ENCODE results near the gene SLC66A2. TPM values are rescaled to one million over a fixed set of nuclear protein-coding genes. Genes with fewer than 3 reads are reported as not detected.

SLC66A2 gene
- total and polyA plus RNA-seq, 8 donors: 18.1 to 148 (median 24.4) TPM

GRCh38 chr18:79945118-79946042 is 6.1 kb downstream of the SLC66A2 start:
- Histone ChIP-seq H3K4me3 (no peak overlapping the region), H3K4me1 (peaks cover 47 to 92% (median 80%) of the 10 kb centered on the region in 4 donors), H3K9me3 (no peaks in the 10 kb centered on the region), H3K27me3 (no peaks in the 10 kb centered on the region), H3K27ac (peak overlapping the region in 1 of 5 donors; percentile 35), H3K36me3 (peaks cover 8 to 51% (median 41%) of the 10 kb centered on the region in 4 donors)
- WGBS, 5 donors: 77 to 87% (median 80%) methylated on average over 14 to 17 of the region's 17 CpGs
- intact Hi-C loops (cut with DNase I; ENCODE audit: low total_unique reads): loop anchor here (10.0 kb wide), 1 partner anchor 89 kb away; the partner anchor contains the start of gene RBFA
- no peak for TF ChIP-seq EP300 (IDR thresholded peaks at IDR 0.05)
- DNase-seq: peak in 1 of 2 donors; percentile 20

GRCh38 chr18:79944746-79945117 is 6.7 kb downstream of the SLC66A2 start:
- no peaks in the 10 kb centered on the region for H3K27me3 ChIP-seq
- no peak overlapping the region for H3K4me3 ChIP-seq
- H3K36me3 ChIP-seq: peaks cover 14 to 57% (median 47%) of the 10 kb centered on the region in 4 donors
- H3K4me1 ChIP-seq: peaks cover 41 to 85% (median 74%) of the 10 kb centered on the region in 4 donors
- no peaks in the 10 kb centered on the region for H3K9me3 ChIP-seq
- intact Hi-C loops (cut with DNase I; ENCODE audit: low total_unique reads): loop anchor here (10.0 kb wide), 1 partner anchor 90 kb away; the partner anchor contains the start of gene RBFA
- WGBS, 5 donors: 79 to 86% (median 83%) methylated on average over 3 of the region's 3 CpGs
- TF ChIP-seq POLR2AphosphoS5 (IDR thresholded peaks at IDR 0.05) (no peak), EP300 (IDR thresholded peaks at IDR 0.05) (no peak), POLR2A (IDR thresholded peaks at IDR 0.05) (no peak)
- TF ChIP-seq, protein P1, sequence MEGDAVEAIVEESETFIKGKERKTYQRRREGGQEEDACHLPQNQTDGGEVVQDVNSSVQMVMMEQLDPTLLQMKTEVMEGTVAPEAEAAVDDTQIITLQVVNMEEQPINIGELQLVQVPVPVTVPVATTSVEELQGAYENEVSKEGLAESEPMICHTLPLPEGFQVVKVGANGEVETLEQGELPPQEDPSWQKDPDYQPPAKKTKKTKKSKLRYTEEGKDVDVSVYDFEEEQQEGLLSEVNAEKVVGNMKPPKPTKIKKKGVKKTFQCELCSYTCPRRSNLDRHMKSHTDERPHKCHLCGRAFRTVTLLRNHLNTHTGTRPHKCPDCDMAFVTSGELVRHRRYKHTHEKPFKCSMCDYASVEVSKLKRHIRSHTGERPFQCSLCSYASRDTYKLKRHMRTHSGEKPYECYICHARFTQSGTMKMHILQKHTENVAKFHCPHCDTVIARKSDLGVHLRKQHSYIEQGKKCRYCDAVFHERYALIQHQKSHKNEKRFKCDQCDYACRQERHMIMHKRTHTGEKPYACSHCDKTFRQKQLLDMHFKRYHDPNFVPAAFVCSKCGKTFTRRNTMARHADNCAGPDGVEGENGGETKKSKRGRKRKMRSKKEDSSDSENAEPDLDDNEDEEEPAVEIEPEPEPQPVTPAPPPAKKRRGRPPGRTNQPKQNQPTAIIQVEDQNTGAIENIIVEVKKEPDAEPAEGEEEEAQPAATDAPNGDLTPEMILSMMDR (IDR thresholded peaks at IDR 0.05): no peak
- peak overlapping the region in 1 of 5 donors; percentile 35 for H3K27ac ChIP-seq
- peak in 1 of 2 donors; percentile 16 for DNase-seq

DNA sequence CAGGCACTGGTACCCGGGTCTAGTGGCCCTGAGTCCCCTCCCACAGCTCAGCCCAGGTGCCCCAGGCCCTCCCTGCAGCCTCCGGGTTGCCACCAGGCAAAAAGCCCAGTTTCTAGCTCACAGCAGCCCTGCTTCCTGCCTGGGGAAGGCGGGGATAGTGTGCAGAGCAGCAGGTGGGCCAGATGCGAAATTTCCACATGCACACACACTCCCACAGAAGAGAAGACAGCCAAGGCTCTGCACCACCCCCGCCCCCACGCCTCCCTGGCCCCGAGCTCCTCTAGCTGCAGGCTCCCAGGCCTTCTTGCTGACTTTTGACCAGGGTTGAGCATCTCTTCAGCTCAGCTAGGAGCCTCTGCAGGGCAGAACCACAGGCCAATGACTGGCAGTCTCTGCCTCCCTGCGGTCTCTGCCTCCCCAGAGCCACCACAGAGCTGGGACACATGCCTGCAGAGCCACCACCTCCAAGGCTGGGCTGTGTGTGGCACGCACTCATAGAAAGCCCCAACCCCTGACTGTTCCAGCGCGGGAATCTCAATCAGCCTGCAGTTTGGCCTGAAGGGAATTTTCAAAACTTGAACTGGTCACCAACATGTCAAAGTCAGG is 7.2 kb downstream of the SLC66A2 start:
- peaks cover 14 to 61% (median 50%) of the 10 kb centered on the region in 4 donors for H3K36me3 ChIP-seq
- 52 to 85% (median 59%) methylated on average over 5 to 11 of the region's 11 CpGs for WGBS, 5 donors
- H3K4me1 ChIP-seq: peaks cover 38 to 80% (median 69%) of the 10 kb centered on the region in 4 donors
- TF ChIP-seq POLR2AphosphoS5 (IDR thresholded peaks at IDR 0.05): no peak
- TF ChIP-seq, protein P1 (IDR thresholded peaks at IDR 0.05): no peak
- no peak for TF ChIP-seq POLR2A (IDR thresholded peaks at IDR 0.05)
- TF ChIP-seq EP300 (IDR thresholded peaks at IDR 0.05): no peak
- no peaks in the 10 kb centered on the region for H3K27me3 ChIP-seq
- H3K27ac ChIP-seq: peak overlapping the region in 1 of 5 donors; percentile 35
- H3K9me3 ChIP-seq: no peaks in the 10 kb centered on the region
- intact Hi-C loops (cut with DNase I; ENCODE audit: low total_unique reads): loop anchor here (10.0 kb wide), 1 partner anchor 91 kb away; the partner anchor contains the start of gene RBFA
- DNase-seq: peak; percentile 57 to 64
- H3K4me3 ChIP-seq: no peak overlapping the region

GRCh38 chr18:79943608-79944125 is 7.8 kb downstream of the SLC66A2 start:
- Histone ChIP-seq H3K4me3 (no peak overlapping the region), H3K27me3 (no peaks in the 10 kb centered on the region), H3K36me3 (peaks cover 14 to 60% (median 48%) of the 10 kb centered on the region in 4 donors), H3K4me1 (peaks cover 32 to 75% (median 63%) of the 10 kb centered on the region in 4 donors), H3K9me3 (no peaks in the 10 kb centered on the region), H3K27ac (peak overlapping the region in 2 of 5 donors; percentile 28 to 35)
- intact Hi-C loops (cut with DNase I; ENCODE audit: low total_unique reads): loop anchor here (10.0 kb wide), 1 partner anchor 91 kb away; the partner anchor contains the start of gene RBFA
- DNase-seq: no peak
- TF ChIP-seq, protein P1 (IDR thresholded peaks at IDR 0.05): no peak
- TF ChIP-seq POLR2A (IDR thresholded peaks at IDR 0.05) (no peak), POLR2AphosphoS5 (IDR thresholded peaks at IDR 0.05) (no peak), EP300 (IDR thresholded peaks at IDR 0.05) (no peak)
- 86 to 91% (median 89%) methylated on average over 20 of the region's 20 CpGs for WGBS, 5 donors

Data from stomach (tissue), 9 donors.